Dendritic cell treated with granulocyte-macrophage colony-stimulating factor and Interleukin-4, amounts not matched to agents 40 ng/mL and 50 ng/mL, for 4 days (primary cell): Measurements from ENCODE around the gene GOLGA6C.
"Not testable (repeated sequence)": the region's sequence is repeated elsewhere in the genome, so short reads cannot be mapped to it uniquely, and the experiment has no call there.

Experiments
- H3K27ac Mint-ChIP-seq: one replicate; pipeline ENCODE4 v1.8.0; 2022; ENCODE audit warnings: mild to moderate bottlenecking, mixed read lengths
- H3K27me3 Mint-ChIP-seq: one replicate; pipeline ENCODE4 v1.8.0; 2022; ENCODE audit warnings: mild to moderate bottlenecking, mixed read lengths
- H3K36me3 Mint-ChIP-seq: one replicate; pipeline ENCODE4 v1.8.0; 2022; ENCODE audit warnings: low read depth, mixed read lengths
- H3K4me1 Mint-ChIP-seq: one replicate; pipeline ENCODE4 v1.8.0; 2022; ENCODE audit warnings: low read depth, mixed read lengths
- H3K4me3 Mint-ChIP-seq: one replicate; pipeline ENCODE4 v1.8.0; 2022; ENCODE audit warnings: mild to moderate bottlenecking, moderate library complexity, mixed read lengths
- H3K9me3 Mint-ChIP-seq: one replicate; pipeline ENCODE4 v1.8.0; 2022; ENCODE audit warnings: mixed read lengths
- intact Hi-C: fragments of 100-400 bp; cut with micrococcal nuclease; formaldehyde crosslinking; loops from one replicate; pipeline ENCODE4 v1.15.0; 2022

Gene GOLGA6C

DNA sequence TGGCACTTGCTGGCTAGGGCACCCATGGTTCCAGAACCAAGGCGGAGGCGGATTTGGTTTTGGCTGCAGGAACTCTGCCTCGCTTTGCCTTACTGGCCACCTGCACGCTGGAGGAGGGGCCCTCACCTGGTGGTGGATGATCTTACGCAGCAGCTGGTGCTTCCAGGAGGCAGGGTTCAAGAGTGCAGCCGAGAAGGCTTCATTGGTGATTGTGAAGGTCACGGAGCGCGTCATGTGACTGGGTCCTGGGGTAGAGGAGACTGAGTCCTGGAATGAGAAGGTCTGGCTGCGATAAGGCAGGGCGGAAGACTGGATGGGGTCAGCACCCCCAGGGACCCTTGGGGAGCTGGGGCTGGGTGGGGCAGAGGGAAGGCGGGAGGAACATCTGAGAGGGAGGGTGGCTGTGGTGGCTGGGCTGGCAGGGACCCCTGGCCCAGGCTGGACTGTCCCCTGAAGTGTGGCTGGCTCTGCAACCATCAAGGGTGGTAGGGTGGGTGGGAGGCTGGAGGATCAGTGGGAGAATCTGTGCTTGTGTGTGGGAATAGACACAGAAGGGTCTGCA, 25.8 kb upstream of the GOLGA6C start:
- no peaks in the 10 kb centered on the region for H3K36me3 Mint-ChIP-seq
- no peaks in the 10 kb centered on the region for H3K9me3 Mint-ChIP-seq
- H3K4me3 Mint-ChIP-seq: no peak overlapping the region
- no peaks in the 10 kb centered on the region for H3K4me1 Mint-ChIP-seq
- peaks cover 45% of the 10 kb centered on the region for H3K27me3 Mint-ChIP-seq
- intact Hi-C loops: no loop called here
- H3K27ac Mint-ChIP-seq: no peak overlapping the region

GRCh38 chr15:75232826-75233503, 25.2 kb upstream of the GOLGA6C start:
- Mint-ChIP-seq H3K27me3 (peaks cover 39% of the 10 kb centered on the region), H3K27ac (no peak overlapping the region), H3K9me3 (no peaks in the 10 kb centered on the region), H3K4me1 (no peaks in the 10 kb centered on the region), H3K4me3 (no peak overlapping the region), H3K36me3 (no peaks in the 10 kb centered on the region)
- intact Hi-C loops: no loop called here

GRCh38 chr15:75233504-75234190, 24.5 kb upstream of the GOLGA6C start:
- Mint-ChIP-seq H3K27ac (no peak overlapping the region), H3K4me3 (no peak overlapping the region), H3K4me1 (no peaks in the 10 kb centered on the region), H3K27me3 (peaks cover 35% of the 10 kb centered on the region), H3K9me3 (no peaks in the 10 kb centered on the region), H3K36me3 (no peaks in the 10 kb centered on the region)
- intact Hi-C loops: no loop called here

DNA sequence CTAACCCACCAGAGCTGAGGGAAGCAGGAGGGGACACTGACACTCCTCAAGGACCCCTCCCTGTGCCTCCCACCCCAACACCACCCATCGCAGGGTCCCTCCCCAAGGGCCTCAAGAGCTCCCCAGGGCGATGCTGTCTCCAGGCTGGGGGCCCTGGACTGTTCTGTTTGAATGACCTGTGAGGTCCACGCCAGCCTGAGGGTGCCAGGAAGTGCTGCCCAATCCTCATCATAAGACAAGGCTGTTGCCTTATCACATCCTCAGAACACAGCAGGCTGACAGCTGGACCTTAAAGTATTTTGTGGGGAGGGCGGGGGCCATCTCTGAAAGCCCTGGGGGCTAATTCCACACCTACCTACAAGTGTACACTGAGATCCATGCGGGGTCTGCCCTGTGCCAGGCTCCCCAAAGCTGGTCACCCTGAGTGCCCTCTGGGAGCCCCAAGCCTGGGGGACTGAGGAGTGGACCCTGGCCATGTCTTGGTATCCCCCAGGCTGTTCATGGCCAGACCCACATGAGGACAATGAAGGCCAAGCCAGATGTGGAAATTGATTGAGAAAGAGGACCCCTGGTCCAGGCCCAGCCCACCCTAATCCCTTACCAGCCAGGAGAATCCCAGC, 23.8 kb upstream of the GOLGA6C start:
- intact Hi-C loops: no loop called here
- Mint-ChIP-seq H3K9me3 (no peaks in the 10 kb centered on the region), H3K4me3 (no peak overlapping the region), H3K27me3 (peaks cover 37% of the 10 kb centered on the region), H3K36me3 (no peaks in the 10 kb centered on the region), H3K27ac (no peak overlapping the region), H3K4me1 (no peaks in the 10 kb centered on the region)

DNA sequence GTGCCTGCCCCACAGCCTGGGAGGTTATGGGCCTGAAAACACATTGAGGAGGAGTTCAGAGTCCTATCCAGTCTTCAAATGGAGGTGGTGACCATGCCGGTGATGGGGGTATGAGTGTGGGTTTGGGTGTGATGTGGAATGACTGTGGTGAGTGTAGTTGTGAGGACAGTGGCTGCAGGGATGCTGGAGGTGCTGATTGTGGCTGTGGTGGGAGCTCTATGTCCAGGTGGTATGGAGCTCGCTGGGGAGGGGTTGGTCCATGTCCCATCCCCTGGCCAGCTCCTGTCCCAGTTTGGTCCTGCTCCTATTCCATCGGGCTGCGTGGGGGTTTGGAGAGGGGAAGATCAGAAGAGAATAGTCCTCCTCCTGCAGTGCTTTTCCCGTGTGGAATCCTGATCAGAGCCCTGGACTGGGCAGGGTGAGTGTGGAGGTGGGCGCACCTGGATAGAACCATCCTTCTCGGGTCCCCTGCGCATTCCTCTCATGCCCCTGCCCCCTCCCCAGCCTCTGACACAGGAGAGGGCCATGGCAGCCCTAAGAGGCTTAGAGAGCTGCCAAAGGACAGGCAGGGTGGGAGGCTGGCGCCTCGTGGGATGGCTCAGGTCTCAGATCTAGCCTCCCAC, 23.0 kb upstream of the GOLGA6C start:
- Mint-ChIP-seq H3K9me3 (no peaks in the 10 kb centered on the region), H3K4me3 (no peak overlapping the region), H3K27me3 (peaks cover 37% of the 10 kb centered on the region), H3K36me3 (no peaks in the 10 kb centered on the region), H3K4me1 (no peaks in the 10 kb centered on the region), H3K27ac (no peak overlapping the region)
- intact Hi-C loops: no loop called here

DNA sequence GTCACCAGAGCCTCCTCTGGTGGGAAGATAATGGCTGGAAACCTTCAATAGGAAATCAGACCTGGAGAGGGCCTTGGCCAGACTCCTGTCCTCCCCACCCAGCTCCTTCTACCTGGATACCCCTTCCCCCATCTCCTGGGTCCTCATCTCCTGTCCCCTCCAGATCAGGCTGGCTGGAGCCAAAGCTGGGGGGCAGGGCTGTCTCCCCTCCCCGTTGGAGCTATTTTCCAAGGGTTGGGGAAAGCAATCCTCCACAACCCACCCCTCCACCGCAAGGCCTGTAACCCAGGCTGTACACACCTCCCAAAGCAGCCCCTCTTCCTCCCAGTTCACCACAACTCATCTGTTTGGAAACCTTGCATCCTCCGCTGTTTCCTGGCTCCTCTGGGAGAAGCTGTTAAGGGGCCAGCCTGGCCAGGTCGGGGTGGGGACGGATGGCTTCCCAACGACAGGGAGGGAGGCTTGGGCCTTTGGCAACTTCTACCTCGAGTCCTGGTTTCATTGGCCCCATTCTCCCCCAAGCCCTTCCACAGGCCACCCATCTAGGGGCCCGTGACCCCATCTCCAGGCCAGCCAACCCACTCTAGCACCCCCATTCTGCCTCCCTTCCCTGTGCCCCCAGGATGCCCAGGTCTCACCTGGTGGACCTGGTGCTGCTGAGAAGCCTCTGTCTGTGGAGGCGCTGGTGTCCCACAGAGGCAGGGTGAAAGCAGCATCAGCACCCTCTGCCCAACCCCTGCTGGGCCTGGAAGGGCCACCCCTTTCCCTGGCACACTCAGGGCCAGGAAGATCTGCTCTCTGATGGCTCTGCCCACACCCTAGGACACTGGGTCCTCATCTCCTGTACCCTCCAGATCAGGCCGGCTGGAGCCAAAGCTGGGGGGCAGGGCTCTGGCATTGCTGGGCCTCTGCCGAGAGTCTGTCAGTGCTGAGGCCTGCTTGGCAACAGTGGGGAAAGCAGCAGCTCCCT, 22.1 kb upstream of the GOLGA6C start:
- no peaks in the 10 kb centered on the region for H3K36me3 Mint-ChIP-seq
- H3K27ac Mint-ChIP-seq: no peak overlapping the region
- no peak overlapping the region for H3K4me3 Mint-ChIP-seq
- H3K9me3 Mint-ChIP-seq: no peaks in the 10 kb centered on the region
- peaks cover 40% of the 10 kb centered on the region for H3K27me3 Mint-ChIP-seq
- intact Hi-C loops: no loop called here
- no peaks in the 10 kb centered on the region for H3K4me1 Mint-ChIP-seq

GRCh38 chr15:75237316-75237982, 20.7 kb upstream of the GOLGA6C start:
- intact Hi-C loops: no loop called here
- no peak overlapping the region for H3K27ac Mint-ChIP-seq
- H3K4me3 Mint-ChIP-seq: no peak overlapping the region
- H3K9me3 Mint-ChIP-seq: no peaks in the 10 kb centered on the region
- no peaks in the 10 kb centered on the region for H3K36me3 Mint-ChIP-seq
- H3K27me3 Mint-ChIP-seq: peaks cover 28% of the 10 kb centered on the region
- H3K4me1 Mint-ChIP-seq: no peaks in the 10 kb centered on the region

DNA sequence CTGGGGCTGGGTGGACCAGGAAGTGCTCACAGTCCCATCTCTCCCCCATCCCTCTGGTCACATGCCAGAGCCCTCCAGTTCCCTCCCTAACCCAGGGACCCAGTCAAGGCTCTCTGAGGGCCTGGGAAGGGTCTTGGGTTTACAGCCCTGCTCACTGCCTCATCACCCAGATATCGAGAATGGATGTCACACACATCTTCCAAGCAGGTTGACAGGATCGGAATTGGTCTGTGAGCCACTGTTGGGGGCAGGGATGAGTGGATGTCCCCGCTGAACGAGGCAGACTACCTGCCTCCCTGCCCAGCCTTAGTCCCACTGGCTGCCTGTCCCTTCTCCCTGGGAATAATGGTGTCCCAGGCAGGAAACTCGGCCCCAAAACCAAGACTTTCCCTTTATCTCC, 20.0 kb upstream of the GOLGA6C start:
- H3K9me3 Mint-ChIP-seq: no peaks in the 10 kb centered on the region
- H3K36me3 Mint-ChIP-seq: no peaks in the 10 kb centered on the region
- H3K4me3 Mint-ChIP-seq: no peak overlapping the region
- H3K4me1 Mint-ChIP-seq: no peaks in the 10 kb centered on the region
- no peak overlapping the region for H3K27ac Mint-ChIP-seq
- H3K27me3 Mint-ChIP-seq: peaks cover 23% of the 10 kb centered on the region
- intact Hi-C loops: no loop called here

- H3K36me3 Mint-ChIP-seq, H3K4me1 Mint-ChIP-seq, intact Hi-C loops, H3K9me3 Mint-ChIP-seq, H3K4me3 Mint-ChIP-seq, H3K27ac Mint-ChIP-seq: not testable (repeated sequence)
- peaks cover 10% of the 10 kb centered on the region for H3K27me3 Mint-ChIP-seq
Measured at GRCh38 chr15:75245741-75246140, 12.4 kb upstream of the GOLGA6C start.

DNA sequence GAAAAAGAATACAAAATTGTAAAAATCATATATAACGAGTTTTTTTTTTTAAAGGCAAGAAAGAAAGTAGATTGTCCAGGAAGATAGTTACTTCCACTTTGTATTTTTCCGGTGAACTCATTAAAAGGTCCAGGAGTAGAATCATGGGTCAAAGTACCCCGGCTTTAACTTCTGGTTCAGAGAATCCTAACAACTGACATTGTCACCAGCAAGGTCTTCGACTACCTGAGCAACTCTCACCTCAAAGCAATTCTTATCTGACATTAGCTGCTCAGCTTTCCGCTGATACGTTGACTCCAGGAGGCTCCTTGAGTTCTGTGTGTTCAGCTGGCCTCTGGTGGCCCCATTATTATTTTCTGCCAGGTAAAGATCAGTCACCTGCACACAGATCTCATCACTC, 9.1 kb upstream of the GOLGA6C start:
- H3K36me3 Mint-ChIP-seq, intact Hi-C loops, H3K9me3 Mint-ChIP-seq, H3K27ac Mint-ChIP-seq, H3K4me1 Mint-ChIP-seq, H3K4me3 Mint-ChIP-seq: not testable (repeated sequence)
- H3K27me3 Mint-ChIP-seq: peaks cover 15% of the 10 kb centered on the region

GRCh38 chr15:75249726-75250125, 8.4 kb upstream of the GOLGA6C start:
- Mint-ChIP-seq H3K4me1 (no peaks in the 10 kb centered on the region), H3K36me3 (no peaks in the 10 kb centered on the region), H3K9me3 (no peaks in the 10 kb centered on the region), H3K27ac (no peak overlapping the region), H3K27me3 (peaks cover 15% of the 10 kb centered on the region), H3K4me3 (no peak overlapping the region)
- intact Hi-C loops: no loop called here

GRCh38 chr15:75251343-75251742, 6.8 kb upstream of the GOLGA6C start:
- H3K4me1 Mint-ChIP-seq, H3K27ac Mint-ChIP-seq, H3K36me3 Mint-ChIP-seq, H3K4me3 Mint-ChIP-seq, intact Hi-C loops, H3K9me3 Mint-ChIP-seq: not testable (repeated sequence)
- H3K27me3 Mint-ChIP-seq: peaks cover 12% of the 10 kb centered on the region

DNA sequence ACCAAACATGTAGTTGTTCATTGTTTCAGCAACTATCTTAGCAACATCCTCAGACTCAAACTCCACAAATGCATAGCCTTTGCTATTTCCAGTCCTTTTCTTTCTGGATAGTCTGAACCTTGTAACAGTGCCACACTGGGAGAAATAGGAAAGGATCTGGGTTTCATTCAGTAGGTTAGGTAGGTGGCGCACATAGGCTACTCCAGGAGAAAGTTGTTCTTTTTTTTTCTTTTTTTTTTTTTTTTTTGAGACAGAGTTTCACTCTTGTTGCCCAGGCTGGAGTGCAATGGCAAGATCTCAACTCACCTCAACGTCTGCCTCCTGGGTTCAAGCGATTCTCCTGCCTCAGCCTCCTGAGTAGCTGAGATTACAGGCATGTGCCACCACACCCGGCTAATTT, 5.8 kb upstream of the GOLGA6C start:
- H3K9me3 Mint-ChIP-seq, H3K27ac Mint-ChIP-seq, H3K4me3 Mint-ChIP-seq, H3K36me3 Mint-ChIP-seq, intact Hi-C loops, H3K4me1 Mint-ChIP-seq: not testable (repeated sequence)
- H3K27me3 Mint-ChIP-seq: peaks cover 12% of the 10 kb centered on the region
